RKO (cell line): ENCODE results near the gene CHMP2A.
A peak's percentile ranks its signal among the peaks of the same experiment; 100 is the strongest.
"Not testable (repeated sequence)": the region's sequence is repeated elsewhere in the genome, so short reads cannot be mapped to it uniquely, and the experiment has no call there.

Experiments used
- DNase-seq: peaks from one replicate; pipeline ENCODE4 v3.0.0-alpha.2; 2016; ENCODE audit warnings: low spot score

Gene CHMP2A

DNA sequence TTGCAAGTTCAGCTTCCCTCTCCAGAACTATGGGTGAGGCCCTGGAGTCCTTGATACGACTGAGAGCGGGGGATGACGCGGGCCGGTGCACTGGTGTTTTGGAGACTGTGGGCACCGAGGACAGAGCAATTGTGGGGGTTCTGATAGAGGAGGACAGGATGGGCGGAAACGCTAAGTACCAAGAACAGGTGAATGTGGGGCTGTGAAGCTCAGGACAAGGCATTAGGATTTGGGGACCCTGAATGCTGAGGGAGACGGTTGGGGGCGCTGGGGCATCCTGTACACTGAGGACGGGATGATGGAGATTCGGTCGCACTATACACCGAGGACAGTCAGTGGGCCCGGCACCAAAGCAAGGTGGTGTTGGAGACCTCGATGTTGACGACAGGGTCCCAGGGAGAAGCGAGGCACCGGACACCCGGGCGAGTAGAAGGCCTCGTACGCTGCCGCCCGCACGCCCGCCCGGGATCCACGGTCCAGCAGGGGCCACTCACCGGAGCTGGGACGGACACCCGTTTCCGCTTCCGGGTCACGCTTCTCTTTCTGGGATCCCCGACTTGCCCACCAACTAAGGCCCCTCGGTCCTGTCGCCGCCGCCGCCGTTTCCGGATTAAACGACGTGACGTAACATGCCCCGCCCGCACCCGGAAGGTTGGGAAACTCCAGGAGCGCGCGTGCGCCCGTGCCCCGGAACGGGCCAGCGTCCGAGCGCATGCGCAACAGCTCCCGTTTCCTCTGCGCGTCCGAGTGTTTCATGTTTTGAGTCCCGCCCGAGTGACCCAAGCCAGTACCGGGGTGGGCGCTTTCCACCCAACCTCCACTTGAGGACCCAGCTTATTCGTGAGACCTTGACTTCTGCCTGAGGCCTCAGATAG, at the start of gene CHMP2A:
Gene CHMP2A (minus strand): TSS at position 612 of the 875 bp plus-strand sequence. CDS start 893 bp downstream, outside the sequence.
- peak; percentile 97 for DNase-seq

- no peak for DNase-seq
These were observed 31.3 kb upstream of the CHMP2A start for GRCh38 chr19:58586133-58586765.

DNA sequence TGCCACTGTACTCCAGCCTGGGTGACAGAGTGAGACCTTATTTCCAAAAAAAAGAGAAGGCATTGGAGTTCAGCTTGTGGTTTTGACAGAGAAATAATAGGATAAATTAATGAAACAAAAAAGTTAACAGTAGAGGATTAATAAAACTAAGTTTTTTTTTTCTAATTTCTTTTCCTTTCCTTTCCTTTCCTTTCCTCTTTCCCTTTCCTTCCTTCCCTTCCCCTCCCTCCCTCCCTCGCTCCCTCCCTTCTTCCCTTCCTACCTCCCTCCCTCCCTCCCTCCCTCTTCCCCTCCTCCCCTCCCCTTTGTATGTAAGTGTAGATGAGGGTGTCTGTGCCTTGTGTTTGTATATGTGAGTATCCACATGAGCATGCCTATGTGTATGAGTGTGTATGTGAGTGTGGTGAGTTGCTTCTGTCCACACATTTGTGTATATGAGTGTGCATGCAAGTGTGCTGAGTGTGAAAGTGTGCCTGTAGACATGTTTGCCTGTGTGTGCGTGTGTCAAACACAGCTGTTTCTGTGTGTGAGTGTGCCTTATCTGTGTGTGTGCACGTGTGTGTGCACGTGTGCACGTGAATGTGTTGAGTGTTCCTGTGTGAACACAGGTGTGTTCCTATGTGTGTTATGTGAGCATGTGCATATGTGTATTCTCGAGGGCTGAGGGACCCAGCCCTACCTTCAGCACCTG, 30.7 kb upstream of the CHMP2A start:
- no peak for DNase-seq

DNA sequence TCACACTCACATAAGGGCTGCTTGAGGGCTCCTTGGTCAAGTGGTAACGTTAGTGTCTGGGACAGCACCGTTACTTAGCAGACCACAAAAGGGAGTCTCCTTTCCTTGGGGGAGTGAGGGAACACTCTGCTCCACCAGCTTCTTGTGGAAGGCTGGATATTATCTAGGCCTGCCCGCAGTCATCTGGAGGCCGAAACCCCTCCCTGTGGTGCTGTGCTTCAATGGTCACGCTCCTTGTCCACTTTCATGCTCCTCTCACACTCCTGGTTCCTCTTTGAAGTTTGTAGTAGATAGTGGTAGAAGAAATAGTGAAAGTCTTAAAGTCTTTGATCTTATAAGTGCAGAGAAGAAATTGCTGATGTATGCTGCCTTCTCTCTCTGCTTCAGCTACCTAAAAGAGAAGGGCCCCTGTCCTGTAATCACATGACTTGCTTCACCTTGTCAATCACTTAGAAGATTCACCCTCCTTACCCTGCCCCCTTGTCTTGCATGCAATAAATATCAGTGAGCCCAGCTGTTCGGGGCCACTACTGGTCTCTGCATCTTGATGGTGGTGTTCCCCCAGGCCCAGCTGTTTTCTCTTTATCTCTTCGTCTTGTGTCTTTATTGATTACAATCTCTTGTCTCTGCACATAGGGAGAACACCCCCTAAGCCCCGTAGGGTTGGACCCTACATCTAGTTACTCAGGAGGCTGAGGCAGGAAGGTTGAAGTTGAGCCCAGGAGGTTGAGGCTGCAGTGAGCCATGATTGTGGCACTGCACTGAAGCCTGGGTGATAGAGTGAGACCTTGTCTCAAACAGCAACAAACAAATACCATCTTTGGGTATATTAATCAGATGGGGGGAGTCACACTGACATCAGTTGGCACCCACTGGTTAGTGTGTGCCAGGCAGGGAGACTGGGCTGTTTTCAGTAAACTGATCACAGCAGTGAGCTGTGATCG, 29.9 kb upstream of the CHMP2A start:
- no peak for DNase-seq

GRCh38 chr19:58582985-58583384, 28.1 kb upstream of the CHMP2A start:
- no peak for DNase-seq

DNA sequence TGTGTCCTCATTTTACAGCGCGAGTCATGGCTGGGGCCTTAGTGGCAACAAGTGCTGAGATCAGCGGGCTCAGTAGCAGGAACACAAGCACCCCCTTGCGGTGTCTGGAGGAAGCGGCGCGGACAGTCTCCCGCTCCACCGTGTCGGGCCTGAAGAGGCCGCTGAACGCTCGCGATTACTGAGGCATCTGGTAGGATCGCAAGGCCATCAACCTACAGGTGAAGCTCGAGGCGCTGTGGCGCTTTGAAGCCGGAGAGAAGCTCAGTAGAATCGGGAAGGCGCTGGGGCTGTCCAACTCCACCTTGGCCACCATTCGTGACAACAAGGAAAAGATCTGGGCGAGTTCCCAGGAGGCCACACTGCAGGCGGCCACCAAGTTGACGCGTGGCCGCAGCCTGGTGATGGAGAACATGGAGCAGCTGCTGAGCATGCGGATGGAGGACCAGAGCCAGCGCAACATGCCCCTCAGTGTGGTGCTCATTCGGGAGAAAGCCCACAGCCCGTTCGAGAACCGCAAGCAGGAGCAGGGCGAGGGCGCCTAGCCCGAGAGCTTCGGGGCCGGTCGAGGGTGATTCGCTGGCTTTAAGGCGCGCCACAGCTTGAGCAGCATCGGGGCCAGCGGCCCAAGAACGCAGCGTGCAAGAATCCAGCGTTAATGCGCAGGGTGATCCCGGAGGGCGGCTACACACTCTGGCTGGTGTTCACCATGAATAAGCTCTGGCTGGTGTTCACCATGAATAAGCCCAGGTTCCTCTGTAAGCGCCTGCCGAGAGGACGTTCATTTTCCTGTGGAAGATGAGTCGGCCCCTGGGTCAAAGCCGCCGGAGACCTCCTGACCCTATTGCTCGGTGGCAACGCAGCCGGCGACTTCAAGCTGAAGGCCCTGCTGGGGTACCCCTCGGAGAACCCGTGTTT, 26.6 kb upstream of the CHMP2A start:
- peak; percentile 58 for DNase-seq

DNA sequence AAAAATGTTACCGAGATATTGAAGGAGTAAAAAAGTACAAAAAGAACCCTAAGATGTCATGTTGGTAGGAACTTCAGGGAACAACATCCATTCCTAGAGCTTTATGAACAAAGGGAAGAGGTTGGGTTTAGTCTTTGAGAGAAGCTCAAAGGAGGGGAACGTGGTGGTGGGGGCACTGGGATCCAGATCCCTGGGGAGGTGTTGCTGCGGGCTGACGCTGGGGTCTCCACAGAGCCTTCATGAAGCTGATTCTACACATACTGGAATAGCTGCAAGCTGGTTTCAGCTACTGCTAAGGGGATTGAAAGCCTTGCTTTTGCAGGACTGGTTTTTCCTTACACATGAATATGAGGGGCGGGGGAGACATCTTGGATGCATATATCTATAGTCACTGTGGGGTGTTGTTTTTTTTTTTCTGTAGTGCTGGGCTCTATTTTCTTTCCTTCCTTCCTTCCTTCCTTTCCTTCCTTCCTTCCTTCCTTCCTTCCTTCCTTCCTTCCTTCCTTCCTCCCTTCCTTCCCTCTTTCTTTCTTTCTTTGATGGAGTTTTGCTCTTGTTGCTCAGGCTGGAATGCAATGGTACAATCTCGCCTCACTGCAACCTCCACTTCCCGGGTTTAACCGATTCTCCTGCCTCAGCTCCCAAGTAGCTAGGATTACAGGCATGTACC, 24.7 kb upstream of the CHMP2A start:
- no peak for DNase-seq

DNA sequence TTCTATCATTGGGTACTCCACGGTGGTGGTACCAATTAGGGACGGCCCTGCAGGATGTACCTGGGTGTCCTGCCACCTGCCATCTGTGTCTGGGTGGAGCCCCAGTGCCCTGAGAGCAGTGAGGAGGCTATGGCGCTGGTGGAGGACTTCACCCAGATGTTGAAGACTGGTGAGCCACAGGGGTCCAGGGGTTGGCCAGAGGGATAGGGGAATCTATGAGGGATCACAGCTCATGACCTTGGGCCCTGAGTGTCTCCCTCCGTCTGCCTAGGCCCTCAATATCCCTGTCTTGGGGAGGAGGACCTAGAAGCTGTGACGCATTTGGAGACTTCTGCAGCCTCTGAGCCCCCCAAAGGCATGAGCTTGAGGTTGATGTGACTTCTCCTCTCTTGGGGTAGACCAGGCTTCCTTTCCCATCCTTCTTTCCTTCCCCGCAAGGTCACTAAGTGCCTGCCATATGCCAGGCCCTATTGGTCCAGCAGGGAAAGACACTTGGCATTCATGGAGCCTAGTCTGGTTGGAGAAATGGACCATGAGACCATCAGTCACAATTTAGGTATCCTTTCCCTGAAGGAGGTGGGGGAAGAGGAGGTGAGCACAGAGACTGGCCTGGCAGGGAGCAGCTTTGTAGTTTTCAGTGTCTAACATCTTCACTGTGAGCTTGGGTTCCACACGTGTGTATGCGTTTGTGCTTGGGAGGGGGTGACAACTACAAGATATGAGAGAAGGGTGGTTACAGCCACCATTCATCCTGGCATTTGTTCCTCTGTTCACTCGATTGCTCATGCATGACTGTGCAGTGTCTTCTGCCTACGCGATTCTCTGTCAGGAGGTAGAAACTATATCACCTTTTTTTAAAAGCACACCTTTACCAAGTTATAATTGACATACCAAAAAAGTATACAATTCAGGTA, 23.4 kb upstream of the CHMP2A start:
- DNase-seq = no peak

DNA sequence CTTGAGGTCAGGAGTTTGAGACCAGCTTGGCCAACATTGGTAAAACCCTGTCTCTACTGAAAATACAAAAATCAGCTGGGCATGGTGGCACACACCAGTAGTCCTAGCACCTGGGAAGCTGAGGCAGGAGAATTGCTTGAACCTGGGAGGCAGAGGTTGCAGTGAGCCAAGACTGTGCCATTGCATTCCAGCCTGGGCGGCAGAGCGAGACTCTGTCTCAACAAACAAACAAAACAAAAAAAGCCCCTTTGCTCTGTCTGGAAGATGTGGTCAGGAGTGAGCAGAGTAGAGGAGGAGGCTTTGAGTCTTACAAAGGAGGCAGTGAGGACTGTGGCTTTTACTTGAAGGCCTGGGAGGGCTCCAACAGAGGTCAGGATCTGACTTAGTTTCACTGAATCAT, 22.7 kb upstream of the CHMP2A start:
- not testable (repeated sequence) for DNase-seq

- DNase-seq = peak; percentile 98
These were observed 20.5 kb upstream of the CHMP2A start for GRCh38 chr19:58575183-58576041.

- no peak for DNase-seq
These were observed 18.8 kb upstream of the CHMP2A start for GRCh38 chr19:58573658-58574164.

- DNase-seq = peak; percentile 100
These were observed 18.1 kb upstream of the CHMP2A start, which contains the start of gene MZF1 for GRCh38 chr19:58572818-58573657. Gene MZF1 (minus strand): TSS chr19:58573335. CDS start chr19:58571389, 1,946 bp downstream.

- no peak for DNase-seq
These were observed 17.3 kb upstream of the CHMP2A start for GRCh38 chr19:58572026-58572817.

- DNase-seq = no peak
These were observed 16.7 kb upstream of the CHMP2A start for GRCh38 chr19:58571575-58571947.

DNA sequence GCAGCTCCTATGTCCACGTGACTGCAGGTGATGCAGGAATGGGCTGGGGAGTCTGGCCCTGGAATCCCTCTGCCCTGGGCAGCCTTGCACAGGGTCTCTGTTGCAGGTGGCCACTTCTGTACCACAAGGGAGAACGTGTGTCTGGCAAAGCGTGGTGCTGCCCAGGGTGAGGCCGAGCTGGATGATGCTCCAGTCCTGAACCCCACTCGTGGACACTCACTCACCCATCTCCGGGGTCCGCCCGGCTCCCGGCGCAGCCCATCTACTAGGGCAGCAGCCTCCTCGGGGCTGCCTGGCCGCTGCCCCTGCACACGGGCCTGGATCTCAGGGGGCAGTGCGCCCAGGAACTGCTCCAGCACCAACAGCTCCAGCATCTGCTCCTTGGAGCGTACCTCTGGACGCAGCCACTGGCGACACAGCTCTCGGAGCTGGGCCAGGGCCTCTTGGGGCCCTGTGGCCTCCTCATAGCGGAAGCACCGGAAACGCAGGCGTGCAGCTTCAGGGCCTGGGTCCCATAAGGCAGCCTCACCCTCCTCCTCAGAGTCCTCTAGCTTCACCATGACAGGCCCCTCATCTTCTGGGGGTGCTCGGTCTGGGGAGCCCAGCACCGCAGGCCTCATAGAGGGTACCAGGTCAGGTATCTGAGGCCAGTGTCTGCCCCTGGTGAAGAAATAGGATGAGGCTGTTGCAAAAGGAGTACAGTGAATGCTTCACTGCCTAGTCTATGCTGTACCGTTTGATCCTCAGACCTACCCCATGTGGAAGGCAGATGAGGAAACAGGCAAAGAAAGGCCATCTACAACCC, 16.1 kb upstream of the CHMP2A start:
- no peak for DNase-seq
